ENCODE measurements around the gene FADS2.

The FADS2 gene

GRCh38 chr11:61842528-61842820 is 14.4 kb downstream of the FADS2 start:
- DNase-seq (ENCODE audit: low read depth), result no peak

GRCh38 chr11:61844909-61845565 is 16.9 kb downstream of the FADS2 start:
- in situ Hi-C loops (cut with HindIII; ENCODE audit: low sequenced_read_pairs), result no loop called here
- H3K4me3 ChIP-seq (ENCODE audit: low read depth, low read length), result no peak overlapping the region
- DNase-seq (ENCODE audit: low read depth), result no peak
- TF ChIP-seq, protein P1, sequence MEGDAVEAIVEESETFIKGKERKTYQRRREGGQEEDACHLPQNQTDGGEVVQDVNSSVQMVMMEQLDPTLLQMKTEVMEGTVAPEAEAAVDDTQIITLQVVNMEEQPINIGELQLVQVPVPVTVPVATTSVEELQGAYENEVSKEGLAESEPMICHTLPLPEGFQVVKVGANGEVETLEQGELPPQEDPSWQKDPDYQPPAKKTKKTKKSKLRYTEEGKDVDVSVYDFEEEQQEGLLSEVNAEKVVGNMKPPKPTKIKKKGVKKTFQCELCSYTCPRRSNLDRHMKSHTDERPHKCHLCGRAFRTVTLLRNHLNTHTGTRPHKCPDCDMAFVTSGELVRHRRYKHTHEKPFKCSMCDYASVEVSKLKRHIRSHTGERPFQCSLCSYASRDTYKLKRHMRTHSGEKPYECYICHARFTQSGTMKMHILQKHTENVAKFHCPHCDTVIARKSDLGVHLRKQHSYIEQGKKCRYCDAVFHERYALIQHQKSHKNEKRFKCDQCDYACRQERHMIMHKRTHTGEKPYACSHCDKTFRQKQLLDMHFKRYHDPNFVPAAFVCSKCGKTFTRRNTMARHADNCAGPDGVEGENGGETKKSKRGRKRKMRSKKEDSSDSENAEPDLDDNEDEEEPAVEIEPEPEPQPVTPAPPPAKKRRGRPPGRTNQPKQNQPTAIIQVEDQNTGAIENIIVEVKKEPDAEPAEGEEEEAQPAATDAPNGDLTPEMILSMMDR (IDR thresholded peaks at IDR 0.05; ENCODE audit: low read depth, low read length, missing control alignments), result no peak

More at GRCh38 chr11:61842528-61842820, 14.4 kb downstream of the FADS2 start:
- H3K4me3 ChIP-seq (ENCODE audit: low read depth, low read length), result no peak overlapping the region
- TF ChIP-seq, protein P1 (IDR thresholded peaks at IDR 0.05; ENCODE audit: low read depth, low read length, missing control alignments), result no peak
- in situ Hi-C loops (cut with HindIII; ENCODE audit: low sequenced_read_pairs), result no loop called here

DNA sequence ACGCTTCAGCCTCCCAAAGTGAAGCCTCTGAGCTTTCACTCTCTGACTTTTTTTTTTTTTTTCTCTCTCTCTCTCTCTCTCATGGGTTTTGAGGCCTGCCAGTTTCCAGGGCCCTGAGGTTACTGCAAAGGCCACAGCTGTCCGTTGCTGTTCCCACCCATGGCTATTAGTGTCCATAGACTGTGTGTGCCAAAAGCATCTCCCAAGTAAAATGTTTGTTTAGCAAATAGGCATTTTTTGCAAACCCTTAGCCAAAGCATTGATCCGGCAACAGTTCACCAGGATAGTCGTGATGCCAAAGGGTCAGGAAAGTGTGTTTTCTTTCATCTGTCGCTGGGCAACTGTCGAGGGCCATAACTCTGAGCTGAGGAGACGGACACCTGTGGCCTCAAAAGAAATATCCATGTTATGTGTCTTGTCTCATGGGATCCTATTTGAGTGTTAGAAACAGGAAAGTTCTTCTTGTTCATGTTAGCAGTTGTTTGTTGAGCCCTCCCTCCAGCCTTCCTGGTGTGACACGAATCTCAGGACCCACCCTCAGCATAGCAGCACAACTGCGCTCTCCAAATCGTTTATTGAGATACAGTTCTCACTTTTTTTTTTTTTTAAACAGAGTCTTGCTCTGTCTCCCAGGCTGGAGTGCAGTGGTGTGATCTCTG is 18.4 kb downstream of the FADS2 start:
- TF ChIP-seq, protein P1 (IDR thresholded peaks at IDR 0.05; ENCODE audit: low read depth, low read length, missing control alignments), result no peak
- in situ Hi-C loops (cut with HindIII; ENCODE audit: low sequenced_read_pairs), result no loop called here
- DNase-seq (ENCODE audit: low read depth), result no peak
- no peak overlapping the region for H3K4me3 ChIP-seq (ENCODE audit: low read depth, low read length)

- no peak overlapping the region for H3K4me3 ChIP-seq (ENCODE audit: low read depth, low read length)
- in situ Hi-C loops (cut with HindIII; ENCODE audit: low sequenced_read_pairs), result no loop called here
- no peak for DNase-seq (ENCODE audit: low read depth)
- TF ChIP-seq, protein P1 (IDR thresholded peaks at IDR 0.05; ENCODE audit: low read depth, low read length, missing control alignments), result no peak
Measured at GRCh38 chr11:61847914-61848581, 19.9 kb downstream of the FADS2 start.

DNA sequence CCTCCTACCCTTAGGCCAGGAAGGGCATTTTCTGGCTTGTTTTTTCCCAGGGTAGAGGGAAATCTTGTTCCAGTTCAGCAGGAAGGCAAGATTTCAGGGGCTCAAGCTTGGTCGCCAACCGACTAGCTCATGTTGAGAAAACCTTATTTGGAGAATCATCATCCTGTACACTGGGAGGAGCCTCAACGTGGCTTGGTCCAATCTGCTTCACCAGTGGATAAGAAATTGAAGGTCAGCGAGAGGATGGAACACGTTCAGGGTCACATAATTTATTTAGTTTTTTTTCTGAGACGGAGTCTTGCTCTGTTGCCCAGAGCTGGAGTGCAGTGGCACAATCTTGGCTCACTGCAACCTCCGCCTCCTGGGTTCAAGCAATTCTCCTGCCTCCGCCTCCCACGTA is 20.5 kb downstream of the FADS2 start:
- in situ Hi-C loops (cut with HindIII; ENCODE audit: low sequenced_read_pairs), result no loop called here
- H3K4me3 ChIP-seq (ENCODE audit: low read depth, low read length), result no peak overlapping the region
- TF ChIP-seq, protein P1 (IDR thresholded peaks at IDR 0.05; ENCODE audit: low read depth, low read length, missing control alignments), result no peak
- no peak for DNase-seq (ENCODE audit: low read depth)

DNA sequence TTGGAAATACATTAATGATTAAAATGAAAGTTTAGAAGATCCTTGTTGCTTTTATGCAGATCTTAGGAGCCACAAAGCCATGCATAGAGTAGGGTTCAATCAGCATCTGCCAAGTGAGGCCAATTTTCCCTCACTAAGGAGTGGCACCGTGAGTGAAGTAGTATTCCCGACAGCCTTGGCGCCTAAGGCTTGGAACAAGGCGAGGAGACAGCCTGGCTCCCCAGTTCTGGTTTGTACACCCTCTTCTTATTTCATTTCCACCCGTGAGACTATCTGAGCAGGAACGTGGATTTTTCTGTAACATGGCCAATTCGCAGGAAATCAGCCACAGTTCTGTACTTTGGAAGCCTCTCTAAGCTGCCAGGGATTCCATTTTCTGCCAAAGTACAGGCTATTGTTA is 22.6 kb downstream of the FADS2 start:
- DNase-seq (ENCODE audit: low read depth), result no peak
- in situ Hi-C loops (cut with HindIII; ENCODE audit: low sequenced_read_pairs), result no loop called here
- H3K4me3 ChIP-seq (ENCODE audit: low read depth, low read length), result no peak overlapping the region
- TF ChIP-seq, protein P1 (IDR thresholded peaks at IDR 0.05; ENCODE audit: low read depth, low read length, missing control alignments), result no peak
